ENCODE measurements around the gene PROS1. TPM values are rescaled to one million over a fixed set of nuclear protein-coding genes. Genes with fewer than 3 reads are reported as not detected.

Gene PROS1
- total RNA-seq, 1 experiment from 2014 or later = 1.3 TPM

DNA sequence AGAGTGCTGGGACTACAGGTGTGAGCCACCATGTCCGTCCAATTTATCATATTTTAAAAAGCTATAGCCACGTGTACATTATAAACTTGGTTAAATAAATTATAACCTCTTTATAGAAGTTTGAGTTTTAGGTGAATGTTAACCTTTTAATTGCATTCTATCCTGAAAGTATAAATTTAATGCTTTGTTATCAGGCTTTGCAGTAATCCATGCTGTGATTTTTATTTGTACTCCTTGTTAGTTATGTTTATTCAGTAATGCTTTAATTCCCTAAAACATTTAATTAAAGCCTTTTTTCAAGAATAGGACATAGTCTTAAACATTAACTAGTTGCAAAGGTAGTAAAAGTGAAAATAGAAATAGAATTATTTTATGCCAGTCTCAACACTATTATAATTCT is 17.9 kb upstream of the PROS1 start:
- no peak overlapping the region for H3K56ac ChIP-seq (ENCODE audit: insufficient read length, low read depth, low read length)
- H3K4me1 ChIP-seq (ENCODE audit: insufficient read depth, low read length) = no peaks in the 10 kb centered on the region
- peaks cover 3% of the 10 kb centered on the region; the same call in 1 of the 2 replicates for H3K79me2 ChIP-seq (ENCODE audit: insufficient read depth, low read length)
- no peaks in the 10 kb centered on the region for H3K9me3 ChIP-seq (ENCODE audit: control insufficient read depth, low read depth, low read length)
- H3K4ac ChIP-seq (ENCODE audit: low read depth, low read length) = no peak overlapping the region
- no peak for DNase-seq
- no peak overlapping the region for H3K9ac ChIP-seq (ENCODE audit: extremely low read depth, insufficient read length, low read length)
- H3K79me1 ChIP-seq (ENCODE audit: insufficient read depth, low read depth, low read length, poor library complexity, severe bottlenecking) = peaks cover 2% of the 10 kb centered on the region
- no peak overlapping the region for H3K18ac ChIP-seq (ENCODE audit: insufficient read length, low read depth, low read length)
- Mint-ChIP-seq H3K36me3 (ENCODE audit: insufficient read depth in 1 of 3, low read depth in 3 of 3) (peaks cover 0 to 2% (median under 1%) of the 10 kb centered on the region in 3 experiments; a peak in 3 of 7 replicates), H3K4me3 (no peak overlapping the region), H3K4me1 (peaks cover 3 to 5% of the 10 kb centered on the region in 2 experiments; a peak in 3 of 4 replicates), H3K27me3 (ENCODE audit: low read depth) (no peaks in the 10 kb centered on the region), H3K9me3 (no peaks in the 10 kb centered on the region), H3K27ac (no peak overlapping the region)
- no peak overlapping the region for H2BK5ac ChIP-seq (ENCODE audit: insufficient read length, low read length)
- no peak overlapping the region for H3K27ac ChIP-seq (ENCODE audit: insufficient read length, low read depth, low read length)
- H3K23ac ChIP-seq (ENCODE audit: insufficient read length, low read depth, low read length) = no peak overlapping the region
- H4K8ac ChIP-seq (replicated peaks; ENCODE audit: insufficient read length, low read depth, low read length) = no peak overlapping the region
- no peak overlapping the region for H4K5ac ChIP-seq (ENCODE audit: insufficient read length, low read depth, low read length)
- no CpG with 5 or more reads among the region's 2 CpGs for WGBS (ENCODE audit: extremely low coverage, insufficient read length, low lambda C conversion rate)
- H2BK120ac ChIP-seq (ENCODE audit: low read depth, low read length, poor library complexity, severe bottlenecking) = no peak overlapping the region
- no peak overlapping the region for H3K4me2 ChIP-seq (ENCODE audit: insufficient read depth, insufficient read length, low read length)
- no peak overlapping the region for H2AK5ac ChIP-seq (ENCODE audit: insufficient read length, low read length)
- no peak overlapping the region for H4K91ac ChIP-seq (ENCODE audit: insufficient read length, low read depth, low read length)
- no peaks in the 10 kb centered on the region for H3K27me3 ChIP-seq (ENCODE audit: insufficient read depth, low read length)
- no peak overlapping the region for H2BK15ac ChIP-seq (ENCODE audit: low read depth, low read length)
- no peak for TF ChIP-seq CTCF (conservative IDR thresholded peaks at IDR 0.05)
- H3K23me2 ChIP-seq (ENCODE audit: insufficient read length, low read depth, low read length, poor library complexity, severe bottlenecking) = no peaks in the 10 kb centered on the region
- H2AFZ ChIP-seq (ENCODE audit: low read length) = no peak overlapping the region
- no peaks in the 10 kb centered on the region for H4K20me1 ChIP-seq (ENCODE audit: control insufficient read depth, insufficient read depth, insufficient read length)
- H3K14ac ChIP-seq (ENCODE audit: insufficient read depth, low read length) = no peak overlapping the region
- H2BK20ac ChIP-seq (ENCODE audit: low read depth, low read length, poor library complexity, severe bottlenecking) = no peak overlapping the region
- H3T11ph ChIP-seq (ENCODE audit: low read length) = no peak overlapping the region
- no peak overlapping the region for H2BK12ac ChIP-seq (ENCODE audit: insufficient read length, low read depth, low read length)

Data from H9 (cell line).